Fibroblast of peridontal ligament (primary cell): ENCODE measurements around the gene GALK2.

ENCODE experiments used
- DNase-seq: peaks from one replicate; pipeline ENCODE4 v3.0.0-alpha.2; 2010; ENCODE audit errors: extremely low read depth

GALK2 gene

GRCh38 chr15:49282366-49282765 is 112.3 kb downstream of the GALK2 start:
- peak; percentile 98 for DNase-seq

- DNase-seq, result peak; percentile 64
Measured at GRCh38 chr15:49286649-49287404, 116.8 kb downstream of the GALK2 start.

GRCh38 chr15:49287481-49287880 is 117.4 kb downstream of the GALK2 start:
- DNase-seq, result no peak

GRCh38 chr15:49288391-49288790 is 118.3 kb downstream of the GALK2 start:
- DNase-seq, result peak; percentile 66

- no peak for DNase-seq
Measured at GRCh38 chr15:49290191-49290590, 120.1 kb downstream of the GALK2 start.

GRCh38 chr15:49293941-49294340 is 123.9 kb downstream of the GALK2 start:
- DNase-seq, result no peak

- no peak for DNase-seq
Measured at GRCh38 chr15:49296258-49296657, 126.2 kb downstream of the GALK2 start.

- no peak for DNase-seq
Measured at GRCh38 chr15:49297584-49297983, 127.5 kb downstream of the GALK2 start.

GRCh38 chr15:49300856-49301255 is 130.8 kb downstream of the GALK2 start:
- DNase-seq, result no peak

GRCh38 chr15:49301562-49301961 is 131.5 kb downstream of the GALK2 start:
- peak; percentile 54 for DNase-seq

- DNase-seq, result no peak
Measured at GRCh38 chr15:49303003-49303402, 133.0 kb downstream of the GALK2 start.

GRCh38 chr15:49306551-49306950 is 136.5 kb downstream of the GALK2 start:
- DNase-seq, result no peak

- no peak for DNase-seq
Measured at GRCh38 chr15:49308686-49309085, 138.6 kb downstream of the GALK2 start.

GRCh38 chr15:49309889-49310288 is 139.8 kb downstream of the GALK2 start:
- DNase-seq, result no peak

- peak; percentile 95 for DNase-seq
Measured at GRCh38 chr15:49313650-49314049, 143.6 kb downstream of the GALK2 start.

- DNase-seq, result no peak
Measured at GRCh38 chr15:49314716-49315115, 144.7 kb downstream of the GALK2 start.

- DNase-seq, result peak; percentile 12
Measured at GRCh38 chr15:49315391-49315823, 145.4 kb downstream of the GALK2 start.

- no peak for DNase-seq
Measured at GRCh38 chr15:49320351-49320750, 150.3 kb downstream of the GALK2 start.

GRCh38 chr15:49323207-49323606 is 153.2 kb downstream of the GALK2 start:
- no peak for DNase-seq

- no peak for DNase-seq
Measured at GRCh38 chr15:49327927-49328326, 157.9 kb downstream of the GALK2 start.

GRCh38 chr15:49328941-49329340 is 158.9 kb downstream of the GALK2 start:
- DNase-seq, result no peak

- DNase-seq, result peak; percentile 53
Measured at GRCh38 chr15:49330166-49330565, 160.1 kb downstream of the GALK2 start.

- DNase-seq, result no peak
Measured at GRCh38 chr15:49331442-49331841, 161.4 kb downstream of the GALK2 start.

- DNase-seq, result no peak
Measured at GRCh38 chr15:49331951-49332350, 161.9 kb downstream of the GALK2 start.
